GM18951 (cell line): ENCODE measurements around the gene ZBTB34.

Experiments used
- POLR2A ChIP-seq: IDR thresholded peaks from 4 replicates; pipeline ENCODE4 v1.6.1; 2011; ENCODE audit warnings: mild to moderate bottlenecking; ENCODE audit not compliant: insufficient read length, insufficient read depth; ENCODE audit errors: extremely low read depth
- in situ Hi-C: fragments of 300-500 bp; cut with MboI; formaldehyde crosslinking; loops from one replicate; pipeline ENCODE4 v1.12.0; 2022; ENCODE audit warnings: low sequenced_read_pairs, mixed read lengths, inconsistent platforms; ENCODE audit not compliant: unreplicated experiment

Gene ZBTB34

DNA sequence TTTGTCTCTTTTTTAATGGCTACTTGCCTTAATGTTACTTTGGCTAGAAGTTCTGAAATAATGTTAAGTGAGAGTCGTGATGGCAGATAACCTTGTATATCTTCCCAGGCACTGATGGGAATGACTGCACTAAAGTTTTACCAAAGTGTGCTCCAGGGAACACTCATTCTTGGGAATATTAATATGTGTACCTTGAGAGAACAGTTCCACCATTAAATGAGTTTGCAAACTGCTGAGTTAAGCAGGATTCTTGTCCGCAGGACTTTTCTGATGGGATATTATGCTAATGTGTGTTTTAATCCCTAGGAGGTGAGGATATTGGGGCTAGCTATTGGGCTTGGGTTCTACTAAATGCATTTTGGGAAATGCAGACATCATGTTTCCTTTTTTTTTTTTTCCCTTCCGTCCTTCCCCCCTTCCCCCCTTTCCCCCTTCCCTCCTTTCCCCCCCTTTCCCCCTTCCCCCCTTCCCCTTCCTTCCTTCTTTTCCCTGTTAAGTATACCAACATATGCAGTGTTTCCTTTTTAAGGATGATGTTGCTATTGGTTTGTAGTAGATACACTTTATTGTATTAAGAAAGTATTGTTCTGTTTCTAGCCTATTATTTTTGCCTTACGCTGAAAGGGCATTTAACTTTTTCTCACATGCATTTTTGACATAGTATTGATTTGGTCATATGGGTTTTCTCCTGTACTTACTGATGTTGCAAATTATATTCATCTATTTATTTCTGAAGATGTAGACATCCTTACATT lies 15.5 kb downstream of the ZBTB34 start:
- no peak for TF ChIP-seq POLR2A
- in situ Hi-C loops: no loop called here

DNA sequence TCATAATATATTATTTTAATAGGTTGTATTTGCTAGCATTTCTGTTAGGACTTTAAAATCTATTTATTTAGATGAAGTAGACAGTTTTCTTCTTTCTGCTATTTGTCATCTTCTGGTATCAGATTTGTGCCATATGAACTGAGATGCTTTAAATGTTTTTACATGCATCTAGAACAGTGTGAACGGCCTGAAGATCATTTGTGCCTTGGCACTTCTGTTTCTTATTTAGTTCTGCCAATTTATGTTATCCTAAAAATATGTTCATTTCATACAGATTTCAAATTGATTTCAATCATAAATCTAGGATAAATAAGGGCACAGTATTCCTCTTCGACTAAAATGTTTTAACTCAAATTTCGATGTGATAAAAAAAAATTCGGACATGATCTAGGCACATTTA lies 16.1 kb downstream of the ZBTB34 start:
- TF ChIP-seq POLR2A: no peak
- in situ Hi-C loops: no loop called here

DNA sequence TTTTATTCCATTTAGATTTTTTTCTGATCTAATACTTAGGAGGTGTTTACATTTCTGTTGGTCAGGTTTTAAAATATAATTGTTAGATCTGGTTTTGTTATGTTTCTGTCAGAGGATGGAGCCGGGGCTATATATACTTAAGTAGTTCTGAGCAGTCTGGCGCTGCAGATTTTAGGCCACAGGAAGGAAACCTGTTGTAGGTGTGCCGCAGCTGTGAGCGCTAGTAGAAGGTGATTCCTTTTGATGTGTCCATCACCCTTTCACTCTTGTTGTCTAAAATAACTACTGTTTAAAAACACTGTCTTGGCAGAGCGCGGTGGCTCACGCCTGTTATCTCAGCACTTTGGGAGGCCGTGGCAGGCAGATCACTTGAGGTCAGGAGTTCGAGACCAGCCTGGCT lies 17.0 kb downstream of the ZBTB34 start:
- no peak for TF ChIP-seq POLR2A
- in situ Hi-C loops: no loop called here

DNA sequence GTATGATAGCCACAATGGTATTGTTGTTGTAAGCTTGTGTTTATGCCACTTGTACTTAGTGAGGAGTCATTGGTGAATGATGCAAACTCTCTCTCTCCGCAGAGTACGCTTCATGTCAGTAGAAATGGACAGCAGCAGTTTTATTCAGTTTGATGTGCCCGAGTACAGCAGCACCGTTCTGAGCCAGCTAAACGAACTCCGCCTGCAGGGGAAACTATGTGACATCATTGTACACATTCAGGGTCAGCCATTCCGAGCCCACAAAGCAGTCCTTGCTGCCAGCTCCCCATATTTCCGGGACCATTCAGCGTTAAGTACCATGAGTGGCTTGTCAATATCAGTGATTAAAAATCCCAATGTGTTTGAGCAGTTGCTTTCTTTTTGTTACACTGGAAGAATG lies 18.8 kb downstream of the ZBTB34 start:
- in situ Hi-C loops: no loop called here
- no peak for TF ChIP-seq POLR2A

DNA sequence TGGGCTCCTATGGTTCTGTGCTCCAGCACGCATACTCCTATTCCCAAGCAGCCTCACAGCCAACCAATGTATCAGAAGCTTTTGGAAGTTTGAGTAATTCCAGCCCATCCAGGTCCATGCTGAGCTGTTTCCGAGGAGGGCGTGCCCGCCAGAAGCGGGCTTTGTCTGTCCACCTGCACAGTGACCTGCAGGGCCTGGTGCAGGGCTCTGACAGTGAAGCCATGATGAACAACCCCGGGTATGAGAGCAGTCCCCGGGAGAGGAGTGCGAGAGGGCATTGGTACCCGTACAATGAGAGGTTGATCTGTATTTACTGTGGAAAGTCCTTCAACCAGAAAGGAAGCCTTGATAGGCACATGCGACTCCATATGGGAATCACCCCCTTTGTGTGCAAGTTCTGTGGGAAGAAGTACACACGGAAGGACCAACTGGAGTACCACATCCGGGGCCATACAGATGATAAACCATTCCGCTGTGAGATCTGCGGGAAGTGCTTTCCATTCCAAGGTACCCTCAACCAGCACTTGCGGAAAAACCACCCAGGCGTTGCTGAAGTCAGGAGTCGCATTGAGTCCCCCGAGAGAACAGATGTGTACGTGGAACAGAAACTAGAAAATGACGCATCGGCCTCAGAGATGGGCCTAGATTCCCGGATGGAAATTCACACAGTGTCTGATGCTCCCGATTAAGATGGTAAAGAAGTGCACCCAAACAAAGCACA lies 19.9 kb downstream of the ZBTB34 start:
- no peak for TF ChIP-seq POLR2A
- in situ Hi-C loops: no loop called here

DNA sequence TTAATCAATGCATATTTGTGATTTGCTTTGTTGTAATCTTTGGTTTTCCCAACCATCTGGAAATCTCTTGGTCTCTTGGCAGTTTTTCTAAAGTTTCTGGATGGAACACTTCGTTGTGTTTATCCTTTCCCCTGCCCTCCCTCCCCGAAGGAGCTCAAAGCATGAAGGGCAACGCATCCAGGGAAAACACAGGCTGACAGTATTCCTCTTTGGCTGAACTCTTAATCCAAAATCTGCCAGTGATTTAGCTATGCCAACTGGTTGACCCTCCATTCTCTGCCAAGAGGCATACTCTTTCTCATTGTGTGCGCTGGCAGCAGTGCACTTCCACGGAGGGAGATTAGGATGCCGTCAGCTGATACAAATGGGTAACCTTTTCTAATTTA lies 20.5 kb downstream of the ZBTB34 start:
- in situ Hi-C loops: no loop called here
- TF ChIP-seq POLR2A: no peak

DNA sequence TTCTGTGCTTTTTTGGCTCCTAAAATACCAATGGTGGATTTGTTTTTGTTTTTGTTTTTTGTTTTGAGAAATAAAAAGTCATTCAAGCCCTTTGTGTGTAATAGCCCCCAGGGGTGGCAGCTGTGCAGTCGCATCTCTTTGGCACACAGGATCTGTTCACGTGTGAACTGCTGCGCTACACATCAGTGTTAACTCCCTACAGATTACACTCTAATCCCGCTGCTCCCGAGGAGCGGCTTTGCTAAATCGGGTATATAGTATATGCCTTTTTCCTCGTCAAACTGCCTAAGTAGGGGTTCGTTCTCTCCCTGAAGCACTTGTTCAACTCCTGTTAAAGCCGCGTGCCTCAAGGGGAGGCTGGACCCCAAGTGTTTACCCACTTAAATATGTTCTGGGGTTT lies 22.3 kb downstream of the ZBTB34 start:
- no peak for TF ChIP-seq POLR2A
- in situ Hi-C loops: no loop called here

DNA sequence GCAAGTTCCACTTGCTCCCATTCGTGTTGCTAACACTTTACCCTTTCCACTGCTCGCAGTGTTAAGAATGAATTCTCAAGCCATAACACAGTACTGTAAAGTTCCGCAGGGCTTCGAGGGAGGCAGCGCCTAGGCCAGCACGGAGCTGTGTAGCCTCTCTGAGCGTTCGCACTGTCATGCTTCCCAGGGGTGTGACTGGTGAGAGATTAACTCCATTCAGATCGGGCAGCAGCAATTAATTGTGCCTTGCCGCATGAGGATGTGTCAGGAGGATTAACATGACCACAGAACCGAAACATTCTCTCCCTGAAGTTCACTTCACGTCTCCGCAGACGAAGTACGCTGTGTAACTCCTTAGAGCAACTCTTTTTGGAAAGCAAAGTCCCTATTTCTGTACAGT lies 23.2 kb downstream of the ZBTB34 start:
- in situ Hi-C loops: no loop called here
- no peak for TF ChIP-seq POLR2A

DNA sequence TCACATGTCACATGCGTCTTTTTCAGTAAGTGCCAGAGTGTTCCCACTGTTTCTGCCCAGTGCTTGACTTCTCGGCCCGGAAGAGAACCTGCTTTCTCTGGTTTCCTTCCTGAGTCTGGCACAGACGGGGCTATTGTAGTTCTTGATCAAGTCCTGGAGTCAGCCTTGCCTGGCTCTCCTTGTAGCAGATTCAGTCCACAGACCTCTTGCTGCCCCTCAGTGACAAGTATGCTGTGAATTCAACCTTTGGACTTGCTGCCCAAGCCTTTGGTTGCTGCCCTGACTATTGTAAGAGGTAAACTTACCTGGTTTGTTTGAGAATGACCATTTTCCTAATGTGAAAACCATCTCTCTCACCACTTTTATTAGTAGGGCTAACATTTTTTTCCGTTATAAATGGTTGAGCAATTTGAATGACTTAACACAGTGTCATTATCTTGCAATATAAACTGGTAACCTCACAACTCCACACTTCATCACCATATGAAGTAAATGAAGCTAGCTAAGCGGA lies 24.7 kb downstream of the ZBTB34 start:
- in situ Hi-C loops: no loop called here
- no peak for TF ChIP-seq POLR2A

DNA sequence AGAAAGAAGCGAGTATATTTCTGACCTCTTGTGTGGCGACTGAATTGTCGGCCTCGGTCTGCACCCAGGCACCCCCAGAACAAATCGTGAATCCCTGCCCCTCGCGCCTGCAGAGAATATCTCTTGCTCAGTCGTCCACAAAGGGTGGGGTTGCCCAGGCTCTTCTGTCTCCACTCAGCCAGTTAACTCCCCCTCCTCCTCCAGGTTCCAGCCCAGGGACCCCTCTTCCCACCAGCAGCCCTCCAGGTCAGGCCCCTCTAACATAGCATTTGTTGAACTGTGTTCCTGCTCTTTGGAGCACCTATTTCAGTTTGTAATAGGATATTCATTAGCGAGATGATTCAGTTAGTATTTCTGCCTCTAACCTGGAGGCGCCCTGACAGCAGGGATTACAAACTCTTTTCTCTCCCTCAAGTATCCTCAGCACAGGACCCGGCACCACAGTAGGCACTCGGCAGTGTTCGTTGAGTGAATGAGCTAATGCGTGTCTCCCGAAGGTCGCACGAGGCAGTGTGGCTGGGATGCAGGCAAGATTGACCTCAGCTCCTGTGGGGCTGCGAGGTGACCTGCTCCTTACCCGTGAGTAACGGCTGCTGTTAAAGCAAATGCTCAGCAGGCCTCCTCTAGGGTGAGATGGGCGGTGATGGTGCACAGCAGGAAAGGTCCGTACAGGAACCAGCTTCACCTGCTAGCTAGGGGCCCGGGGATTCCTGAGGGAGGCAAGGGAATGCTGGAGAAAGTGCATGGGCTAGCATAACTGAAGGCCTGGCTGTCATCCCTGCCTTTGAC lies 25.8 kb downstream of the ZBTB34 start:
- no peak for TF ChIP-seq POLR2A

DNA sequence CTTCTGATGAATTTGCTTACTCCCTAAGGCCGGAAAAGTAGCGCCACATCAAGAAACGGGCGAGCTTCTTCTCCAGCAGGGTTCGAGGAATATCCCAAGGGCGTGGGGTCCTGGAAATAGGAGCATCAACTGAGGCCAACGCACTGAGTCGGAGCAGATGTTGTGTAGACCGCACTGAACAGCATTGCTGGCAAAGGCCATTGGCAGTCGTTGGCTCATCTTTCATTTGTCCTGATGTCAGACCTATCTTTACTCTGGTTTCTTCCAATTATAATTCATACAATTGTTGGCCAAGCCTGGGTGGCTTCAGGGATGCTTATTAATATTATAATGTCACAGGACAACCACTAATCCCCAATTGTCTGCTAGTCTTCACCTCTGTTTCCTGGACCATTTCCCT lies 26.5 kb downstream of the ZBTB34 start:
- no peak for TF ChIP-seq POLR2A
- in situ Hi-C loops: no loop called here

More for the DNA sequence above, 25.8 kb downstream of the ZBTB34 start:
- in situ Hi-C loops: no loop called here

DNA sequence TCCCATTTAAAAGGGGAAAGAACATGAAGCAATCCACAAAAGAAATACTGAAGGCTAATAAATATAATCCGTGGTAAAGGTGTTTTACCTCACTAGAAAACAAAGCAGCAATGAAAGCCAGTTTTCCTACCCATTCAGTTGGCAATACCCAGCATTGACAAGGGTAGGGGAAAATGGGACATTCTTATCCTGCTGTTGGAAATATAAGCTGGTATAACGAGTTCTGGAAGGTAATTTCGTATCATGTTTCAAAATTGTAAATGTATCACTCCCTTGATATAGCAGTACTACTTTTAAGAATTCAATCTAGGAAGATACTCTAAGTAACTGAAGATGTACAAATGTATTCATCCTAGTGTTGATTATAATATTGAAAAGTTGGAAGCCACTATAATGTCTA lies 31.2 kb downstream of the ZBTB34 start:
- no peak for TF ChIP-seq POLR2A
- in situ Hi-C loops: no loop called here

DNA sequence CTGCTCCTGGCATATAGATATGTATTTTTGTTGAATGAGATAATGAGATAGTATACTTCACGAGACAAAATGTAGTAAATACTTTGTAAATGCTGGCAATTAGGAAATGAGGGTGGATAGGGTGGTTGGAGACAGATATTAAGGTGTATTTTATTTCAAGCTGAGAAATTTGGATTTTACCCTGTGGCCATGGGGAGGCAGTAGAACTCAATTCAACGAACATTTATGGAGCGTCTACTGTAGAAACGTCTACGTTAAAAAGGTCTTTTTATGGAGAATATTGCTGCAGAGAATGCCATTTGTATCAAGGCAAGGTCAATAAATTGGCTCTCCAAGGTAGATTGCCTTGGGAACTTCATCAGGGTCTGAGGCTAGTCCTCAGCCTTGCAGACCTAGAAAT lies 32.6 kb downstream of the ZBTB34 start:
- in situ Hi-C loops: no loop called here

DNA sequence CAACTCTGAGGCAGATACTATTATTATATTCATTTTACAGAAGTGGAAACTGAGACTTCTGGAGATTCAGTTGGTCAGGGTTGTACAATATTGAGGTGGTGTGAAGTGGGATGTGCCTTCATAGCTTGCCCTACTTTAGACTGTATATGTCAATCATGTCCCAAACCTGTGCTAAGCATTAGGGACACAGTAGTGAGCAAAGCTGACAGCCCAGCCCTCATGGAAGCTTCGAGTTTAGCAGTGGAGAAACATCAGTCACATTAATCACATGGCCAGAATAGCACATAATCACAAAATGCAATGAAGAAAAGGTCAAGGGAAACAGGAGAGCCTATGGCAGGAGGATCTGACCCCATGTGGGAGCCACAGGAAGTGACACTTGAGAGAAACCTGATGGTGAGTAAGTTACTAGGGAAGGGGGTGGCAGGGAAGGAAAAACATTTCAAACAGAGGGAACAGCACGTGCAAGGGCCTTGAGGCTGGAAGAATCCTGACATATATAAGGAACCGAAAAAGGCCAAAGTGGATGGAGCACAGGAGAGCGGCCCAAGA lies 33.7 kb downstream of the ZBTB34 start:
- in situ Hi-C loops: no loop called here
- TF ChIP-seq POLR2A: no peak

More for the DNA sequence above, 32.6 kb downstream of the ZBTB34 start:
- TF ChIP-seq POLR2A: no peak

DNA sequence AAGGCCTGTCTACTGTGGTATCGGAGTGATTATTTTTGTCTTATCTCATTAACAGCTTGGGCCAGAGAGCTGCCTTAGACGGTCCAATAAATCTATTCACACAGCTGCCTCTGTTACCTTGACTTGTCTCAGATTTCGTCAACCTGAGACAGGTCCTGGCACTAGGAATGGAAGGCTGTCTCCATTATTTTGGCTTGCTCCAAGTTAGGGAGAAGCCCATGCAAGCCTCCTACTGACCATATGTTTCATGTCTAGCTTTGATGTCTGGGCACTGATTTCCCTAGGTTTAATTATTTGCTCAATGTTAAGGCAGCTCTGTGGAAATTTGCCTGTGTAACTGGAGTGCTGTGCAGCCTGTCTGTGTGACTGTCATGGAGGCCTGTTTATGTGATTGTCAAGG lies 41.8 kb downstream of the ZBTB34 start:
- in situ Hi-C loops: no loop called here
- no peak for TF ChIP-seq POLR2A
